GM23338 (cell line): ENCODE measurements around the gene KCNT2. TPM values are rescaled to one million over a fixed set of nuclear protein-coding genes. Genes with fewer than 3 reads are reported as not detected.

Experiments
- ATAC-seq: fragments of 200-7000 bp; cut with Tn5 transposase; 3 replicates; pipeline ENCODE4 v1.9.1; 2020
- DNase-seq: peaks from one replicate; pipeline ENCODE4 v3.0.0-alpha.2; 2015; ENCODE audit warnings: low spot score
- H2AFZ ChIP-seq: fragments of 200-600 bp; sonication (generic); 2 replicates; pipeline ENCODE4 v1.8.0; 2016; ENCODE audit warnings: antibody characterized with exemption, mild to moderate bottlenecking, moderate library complexity
- H3F3A ChIP-seq: fragments of 200-600 bp; sonication (generic); replicated peaks from 2 replicates; pipeline ENCODE4 v1.8.0; 2017; ENCODE audit warnings: antibody characterized with exemption, mixed run types, low read depth
- H3K27ac ChIP-seq: fragments of 200-600 bp; sonication (generic); 2 replicates; pipeline ENCODE4 v1.6.1; 2016; ENCODE audit warnings: low read depth
- H3K27me3 ChIP-seq: fragments of 200-600 bp; sonication (generic); 2 replicates; pipeline ENCODE4 v1.8.0; 2016; ENCODE audit warnings: mild to moderate bottlenecking, mixed run types, moderate library complexity; ENCODE audit not compliant: insufficient read depth
- H3K36me3 ChIP-seq: fragments of 200-600 bp; sonication (generic); 2 replicates; pipeline ENCODE4 v1.8.0; 2016; ENCODE audit warnings: mild to moderate bottlenecking; ENCODE audit not compliant: insufficient read depth
- H3K4me1 ChIP-seq: fragments of 200-600 bp; sonication (generic); 2 replicates; pipeline ENCODE4 v1.8.0; 2016; ENCODE audit warnings: mild to moderate bottlenecking, moderate library complexity; ENCODE audit not compliant: insufficient read depth
- H3K4me2 ChIP-seq: fragments of 200-600 bp; sonication (generic); 2 replicates; pipeline ENCODE4 v1.7.1; 2017; ENCODE audit warnings: mixed run types
- H3K4me3 ChIP-seq: fragments of 200-600 bp; sonication (generic); 2 replicates; pipeline ENCODE4 v1.6.1; 2016; ENCODE audit warnings: mixed run types
- H3K79me2 ChIP-seq: fragments of 200-600 bp; sonication (generic); replicated peaks from 2 replicates; pipeline ENCODE4 v1.8.0; 2017; ENCODE audit warnings: mild to moderate bottlenecking; ENCODE audit not compliant: insufficient read depth
- H3K9me2 ChIP-seq: fragments of 200-600 bp; sonication (generic); 2 replicates; pipeline ENCODE4 v1.8.0; 2017; ENCODE audit not compliant: insufficient read depth
- H4K20me1 ChIP-seq: fragments of 200-600 bp; sonication (generic); replicated peaks from 2 replicates; pipeline ENCODE4 v1.8.0; 2017; ENCODE audit warnings: mild to moderate bottlenecking; ENCODE audit not compliant: insufficient read depth
- H3K27ac Mint-ChIP-seq: 2 replicates; pipeline ENCODE4 v1.8.0; 2020; ENCODE audit warnings: inconsistent platforms, mild to moderate bottlenecking, moderate library complexity, mixed read lengths
- H3K27me3 Mint-ChIP-seq: 3 replicates; pipeline ENCODE4 v1.8.0; 2022; ENCODE audit warnings: low read depth, mild to moderate bottlenecking, moderate library complexity, mixed read lengths, inconsistent platforms; ENCODE audit not compliant: insufficient read depth, poor library complexity
- H3K36me3 Mint-ChIP-seq: 3 replicates; pipeline ENCODE4 v1.8.0; 2021; ENCODE audit warnings: low read depth, mild to moderate bottlenecking, inconsistent platforms, moderate library complexity, mixed read lengths
- H3K4me1 Mint-ChIP-seq: 3 replicates; pipeline ENCODE4 v1.8.0; 2020; ENCODE audit warnings: mild to moderate bottlenecking, inconsistent platforms, mixed read lengths
- H3K4me3 Mint-ChIP-seq: 3 replicates; pipeline ENCODE4 v1.8.0; 2021; ENCODE audit warnings: moderate library complexity, mild to moderate bottlenecking, inconsistent platforms, mixed read lengths
- H3K9me3 Mint-ChIP-seq: 3 replicates; pipeline ENCODE4 v1.8.0; 2020; ENCODE audit warnings: moderate library complexity, mild to moderate bottlenecking, inconsistent platforms, mixed read lengths
- CREB1 ChIP-seq: fragments of 250-450 bp; sonication (Bioruptor Pico); IDR thresholded peaks from 2 replicates; pipeline ENCODE4 v1.5.0; 2020; ENCODE audit warnings: low read depth, mild to moderate bottlenecking, moderate library complexity
- EZH2 ChIP-seq: fragments of 200-600 bp; sonication (generic); IDR thresholded peaks from one replicate; pipeline ENCODE4 v1.8.0; 2017; ENCODE audit warnings: antibody characterized with exemption, mild to moderate bottlenecking, low read depth; ENCODE audit not compliant: unreplicated experiment
- EZH2phosphoT487 ChIP-seq: fragments of 200-600 bp; sonication (generic); IDR thresholded peaks from one replicate; pipeline ENCODE4 v1.8.1; 2018; ENCODE audit warnings: antibody characterized with exemption; ENCODE audit not compliant: unreplicated experiment
- JUNB ChIP-seq: IDR thresholded peaks from one replicate; pipeline ENCODE4 v1.6.1; 2016; ENCODE audit warnings: antibody characterized with exemption; ENCODE audit not compliant: unreplicated experiment
- POLR2AphosphoS5 ChIP-seq: IDR thresholded peaks from 2 replicates; pipeline ENCODE4 v1.6.1; 2016; ENCODE audit warnings: antibody characterized with exemption, low read depth
- ZNF114 ChIP-seq: fragments of 250-450 bp; sonication (Bioruptor Pico); IDR thresholded peaks from 2 replicates; pipeline ENCODE4 v1.5.0; 2020; ENCODE audit warnings: mild to moderate bottlenecking, moderate library complexity
- ZNF331 ChIP-seq: fragments of 250-450 bp; sonication (Bioruptor Pico); IDR thresholded peaks from 2 replicates; pipeline ENCODE4 v1.5.0; 2020; ENCODE audit warnings: low read depth, mild to moderate bottlenecking, moderate library complexity
- polyA plus RNA-seq: library from polyadenylated mRNA; unstranded; fragments of >200 nt; fragmentation: Nextera tagmentation; extraction: Ambion mirVana; gene quantifications from 2 replicates; pipeline ENCODE4 v1.2.1, GENCODE V29; 2016
- total RNA-seq: library from RNA; depleted of rRNA; stranded (reverse); fragments of >200 nt; shearing (Covaris generic); gene quantifications from 2 replicates; pipeline ENCODE4 v1.2.3, GENCODE V29; 2014
- TF ChIP-seq, protein P1 (sequence below): IDR thresholded peaks from 2 replicates; pipeline ENCODE4 v1.6.1; 2016; ENCODE audit warnings: antibody characterized with exemption
- TF ChIP-seq, protein P2 (sequence below): IDR thresholded peaks from one replicate; pipeline ENCODE4 v1.6.1; 2018; ENCODE audit warnings: antibody characterized with exemption; ENCODE audit not compliant: unreplicated experiment
- TF ChIP-seq, protein P3 (sequence below), 2 experiments: fragments of 200-600 bp in 1 of 2; sonication (generic) in 1 of 2; conservative IDR thresholded peaks; 2 replicates each; pipeline versions ENCODE4 v1.5.1 to v1.6.1; 2016 to 2017; ENCODE audit warnings: antibody characterized with exemption in 2 of 2, low read depth in 2 of 2, mild to moderate bottlenecking in 2 of 2, moderate library complexity in 1 of 2

KCNT2 gene
- total and polyA plus RNA-seq, 2 experiments from 2014 or later: 5.4 to 13.4 TPM

DNA sequence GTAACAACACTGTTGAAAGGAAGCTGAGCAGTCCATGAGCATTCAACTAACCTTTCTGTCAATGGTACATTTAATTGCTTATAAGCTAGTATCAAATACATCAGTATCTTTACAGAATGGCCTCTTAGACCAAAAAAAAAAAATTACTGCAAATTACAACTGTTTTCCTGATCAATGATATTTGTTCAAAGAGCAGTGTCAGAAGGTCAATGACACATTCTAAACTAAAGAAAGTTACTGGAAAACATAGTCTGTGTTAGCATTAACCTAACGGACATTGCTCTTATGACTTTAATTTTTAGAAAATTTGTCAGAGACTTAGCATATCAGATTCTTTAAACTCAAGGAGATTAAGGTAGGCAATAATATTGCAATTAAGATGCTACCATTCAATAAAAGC lies 162.5 kb downstream of the KCNT2 start:
- Mint-ChIP-seq H3K4me3 (no peak overlapping the region), H3K4me1 (peaks cover 29% of the 10 kb centered on the region), H3K27ac (no peak overlapping the region), H3K9me3 (no peaks in the 10 kb centered on the region), H3K27me3 (peaks cover 2% of the 10 kb centered on the region), H3K36me3 (no peaks in the 10 kb centered on the region)
- no peaks in the 10 kb centered on the region for H3K36me3 ChIP-seq
- H4K20me1 ChIP-seq: no peaks in the 10 kb centered on the region
- DNase-seq: no peak
- no peaks in the 10 kb centered on the region for H3K9me2 ChIP-seq
- H2AFZ ChIP-seq: no peak overlapping the region
- no peak overlapping the region for H3K27ac ChIP-seq
- TF ChIP-seq, protein P1, sequence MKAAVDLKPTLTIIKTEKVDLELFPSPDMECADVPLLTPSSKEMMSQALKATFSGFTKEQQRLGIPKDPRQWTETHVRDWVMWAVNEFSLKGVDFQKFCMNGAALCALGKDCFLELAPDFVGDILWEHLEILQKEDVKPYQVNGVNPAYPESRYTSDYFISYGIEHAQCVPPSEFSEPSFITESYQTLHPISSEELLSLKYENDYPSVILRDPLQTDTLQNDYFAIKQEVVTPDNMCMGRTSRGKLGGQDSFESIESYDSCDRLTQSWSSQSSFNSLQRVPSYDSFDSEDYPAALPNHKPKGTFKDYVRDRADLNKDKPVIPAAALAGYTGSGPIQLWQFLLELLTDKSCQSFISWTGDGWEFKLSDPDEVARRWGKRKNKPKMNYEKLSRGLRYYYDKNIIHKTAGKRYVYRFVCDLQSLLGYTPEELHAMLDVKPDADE: no peak
- TF ChIP-seq, protein P2, sequence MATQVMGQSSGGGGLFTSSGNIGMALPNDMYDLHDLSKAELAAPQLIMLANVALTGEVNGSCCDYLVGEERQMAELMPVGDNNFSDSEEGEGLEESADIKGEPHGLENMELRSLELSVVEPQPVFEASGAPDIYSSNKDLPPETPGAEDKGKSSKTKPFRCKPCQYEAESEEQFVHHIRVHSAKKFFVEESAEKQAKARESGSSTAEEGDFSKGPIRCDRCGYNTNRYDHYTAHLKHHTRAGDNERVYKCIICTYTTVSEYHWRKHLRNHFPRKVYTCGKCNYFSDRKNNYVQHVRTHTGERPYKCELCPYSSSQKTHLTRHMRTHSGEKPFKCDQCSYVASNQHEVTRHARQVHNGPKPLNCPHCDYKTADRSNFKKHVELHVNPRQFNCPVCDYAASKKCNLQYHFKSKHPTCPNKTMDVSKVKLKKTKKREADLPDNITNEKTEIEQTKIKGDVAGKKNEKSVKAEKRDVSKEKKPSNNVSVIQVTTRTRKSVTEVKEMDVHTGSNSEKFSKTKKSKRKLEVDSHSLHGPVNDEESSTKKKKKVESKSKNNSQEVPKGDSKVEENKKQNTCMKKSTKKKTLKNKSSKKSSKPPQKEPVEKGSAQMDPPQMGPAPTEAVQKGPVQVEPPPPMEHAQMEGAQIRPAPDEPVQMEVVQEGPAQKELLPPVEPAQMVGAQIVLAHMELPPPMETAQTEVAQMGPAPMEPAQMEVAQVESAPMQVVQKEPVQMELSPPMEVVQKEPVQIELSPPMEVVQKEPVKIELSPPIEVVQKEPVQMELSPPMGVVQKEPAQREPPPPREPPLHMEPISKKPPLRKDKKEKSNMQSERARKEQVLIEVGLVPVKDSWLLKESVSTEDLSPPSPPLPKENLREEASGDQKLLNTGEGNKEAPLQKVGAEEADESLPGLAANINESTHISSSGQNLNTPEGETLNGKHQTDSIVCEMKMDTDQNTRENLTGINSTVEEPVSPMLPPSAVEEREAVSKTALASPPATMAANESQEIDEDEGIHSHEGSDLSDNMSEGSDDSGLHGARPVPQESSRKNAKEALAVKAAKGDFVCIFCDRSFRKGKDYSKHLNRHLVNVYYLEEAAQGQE: no peak
- no peaks in the 10 kb centered on the region for H3F3A ChIP-seq
- H3K4me3 ChIP-seq: no peak overlapping the region
- H3K4me1 ChIP-seq: peaks cover 23% of the 10 kb centered on the region
- H3K4me2 ChIP-seq: no peak overlapping the region
- ATAC-seq: no peak
- H3K27me3 ChIP-seq: no peaks in the 10 kb centered on the region
- H3K79me2 ChIP-seq: no peaks in the 10 kb centered on the region

DNA sequence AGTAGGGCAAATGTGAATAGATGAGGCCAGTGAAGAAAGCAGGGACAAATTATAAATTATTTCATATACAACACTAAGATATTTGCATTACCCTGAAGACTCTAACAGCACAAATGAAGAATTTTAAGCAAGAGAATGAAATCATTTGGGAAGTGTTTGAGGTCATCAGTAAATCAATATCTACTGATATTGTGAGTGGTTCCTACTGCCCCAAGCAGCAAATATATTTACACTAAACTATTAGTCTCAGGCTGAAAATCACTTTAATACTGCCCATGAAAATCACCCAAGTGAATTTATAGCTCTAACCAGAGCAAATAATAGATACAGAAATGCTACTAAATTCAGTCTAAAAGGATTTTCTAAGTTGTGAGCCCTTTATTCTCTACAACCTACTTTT lies 163.6 kb downstream of the KCNT2 start:
- Histone ChIP-seq H2AFZ (no peak overlapping the region), H3K27me3 (no peaks in the 10 kb centered on the region), H3K4me1 (peaks cover 13% of the 10 kb centered on the region; the same call in 1 of the 2 replicates), H4K20me1 (no peaks in the 10 kb centered on the region), H3F3A (no peaks in the 10 kb centered on the region), H3K79me2 (no peaks in the 10 kb centered on the region), H3K36me3 (no peaks in the 10 kb centered on the region), H3K4me3 (no peak overlapping the region), H3K4me2 (no peak overlapping the region), H3K27ac (no peak overlapping the region), H3K9me2 (no peaks in the 10 kb centered on the region)
- Mint-ChIP-seq H3K4me1 (peaks cover 20% of the 10 kb centered on the region), H3K27me3 (no peaks in the 10 kb centered on the region), H3K9me3 (no peaks in the 10 kb centered on the region), H3K4me3 (no peak overlapping the region), H3K27ac (no peak overlapping the region), H3K36me3 (no peaks in the 10 kb centered on the region)
- DNase-seq (no peak), ATAC-seq (no peak)
- no peak for TF ChIP-seq EZH2phosphoT487
- TF ChIP-seq EZH2: no peak
- TF ChIP-seq CREB1: no peak
- TF ChIP-seq, protein P3, sequence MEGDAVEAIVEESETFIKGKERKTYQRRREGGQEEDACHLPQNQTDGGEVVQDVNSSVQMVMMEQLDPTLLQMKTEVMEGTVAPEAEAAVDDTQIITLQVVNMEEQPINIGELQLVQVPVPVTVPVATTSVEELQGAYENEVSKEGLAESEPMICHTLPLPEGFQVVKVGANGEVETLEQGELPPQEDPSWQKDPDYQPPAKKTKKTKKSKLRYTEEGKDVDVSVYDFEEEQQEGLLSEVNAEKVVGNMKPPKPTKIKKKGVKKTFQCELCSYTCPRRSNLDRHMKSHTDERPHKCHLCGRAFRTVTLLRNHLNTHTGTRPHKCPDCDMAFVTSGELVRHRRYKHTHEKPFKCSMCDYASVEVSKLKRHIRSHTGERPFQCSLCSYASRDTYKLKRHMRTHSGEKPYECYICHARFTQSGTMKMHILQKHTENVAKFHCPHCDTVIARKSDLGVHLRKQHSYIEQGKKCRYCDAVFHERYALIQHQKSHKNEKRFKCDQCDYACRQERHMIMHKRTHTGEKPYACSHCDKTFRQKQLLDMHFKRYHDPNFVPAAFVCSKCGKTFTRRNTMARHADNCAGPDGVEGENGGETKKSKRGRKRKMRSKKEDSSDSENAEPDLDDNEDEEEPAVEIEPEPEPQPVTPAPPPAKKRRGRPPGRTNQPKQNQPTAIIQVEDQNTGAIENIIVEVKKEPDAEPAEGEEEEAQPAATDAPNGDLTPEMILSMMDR (conservative IDR thresholded peaks at IDR 0.05; ENCODE audit: low read depth in 2 of 2): no peak
- TF ChIP-seq, protein P1: no peak
- TF ChIP-seq ZNF114 (CRISPR knock-in tag): no peak
- TF ChIP-seq POLR2AphosphoS5: no peak
- no peak for TF ChIP-seq JUNB
- TF ChIP-seq ZNF331 (CRISPR knock-in tag): no peak
